HepG2 (cell line): ENCODE results near the gene KIF13A. TPM values are rescaled to one million over a fixed set of nuclear protein-coding genes. Genes with fewer than 3 reads are reported as not detected.

Source experiments
- ADNP ChIP-seq: sonication (generic); formaldehyde crosslinking; IDR thresholded peaks from 2 replicates; pipeline ENCODE4 v1.4.0; 2020; ENCODE audit warnings: missing genetic modification reagents
- DPF2 ChIP-seq: sonication (generic); formaldehyde crosslinking; IDR thresholded peaks from 2 replicates; pipeline ENCODE4 v1.4.0; 2020; ENCODE audit warnings: mild to moderate bottlenecking, low read depth, missing genetic modification reagents, borderline replicate concordance
- ELF4 ChIP-seq: sonication (generic); formaldehyde crosslinking; IDR thresholded peaks from 2 replicates; pipeline ENCODE4 v1.5.0; 2020; ENCODE audit warnings: missing genetic modification reagents, mild to moderate bottlenecking, moderate library complexity, borderline replicate concordance
- KIAA2018 ChIP-seq: sonication (generic); formaldehyde crosslinking; IDR thresholded peaks from 2 replicates; pipeline ENCODE4 v1.5.0; 2020; ENCODE audit warnings: mild to moderate bottlenecking, missing genetic modification reagents, borderline replicate concordance
- MYC ChIP-seq: sonication (generic); formaldehyde crosslinking; IDR thresholded peaks from 2 replicates; pipeline ENCODE4 v1.9.0; 2021; ENCODE audit warnings: missing genetic modification reagents, borderline replicate concordance
- NCOR1 ChIP-seq: fragments of 200-600 bp; sonication (generic); IDR thresholded peaks from 2 replicates; pipeline ENCODE4 v1.7.0; 2017; ENCODE audit warnings: antibody characterized with exemption, low read length, borderline replicate concordance
- SYNCRIP ChIP-seq: fragments of 200-400 bp; formaldehyde crosslinking; IDR thresholded peaks from 2 replicates; pipeline ENCODE4 v1.6.1; 2018; ENCODE audit warnings: mild to moderate bottlenecking, low read depth, low read length; ENCODE audit not compliant: insufficient read depth
- TOE1 ChIP-seq: sonication (generic); formaldehyde crosslinking; IDR thresholded peaks from 2 replicates; pipeline ENCODE4 v1.4.0; 2020; ENCODE audit warnings: mild to moderate bottlenecking, missing genetic modification reagents
- XRCC5 ChIP-seq: fragments of 200-400 bp; formaldehyde crosslinking; optimal IDR thresholded peaks from 2 replicates; pipeline ENCODE3; 2017; ENCODE audit warnings: mild to moderate bottlenecking, low read length
- ZNF256 ChIP-seq: sonication (generic); formaldehyde crosslinking; conservative IDR thresholded peaks from 2 replicates; pipeline ENCODE4 v1.4.0; 2020; ENCODE audit warnings: missing genetic modification reagents
- ZNF737 ChIP-seq: sonication (generic); formaldehyde crosslinking; IDR thresholded peaks from 2 replicates; pipeline ENCODE4 v1.5.0; 2020; ENCODE audit warnings: missing genetic modification reagents, mild to moderate bottlenecking, borderline replicate concordance
- ZNF777 ChIP-seq: sonication (generic); formaldehyde crosslinking; IDR thresholded peaks from 2 replicates; pipeline ENCODE4 v1.4.0; 2020; ENCODE audit warnings: missing genetic modification reagents
- polyA plus RNA-seq, 8 experiments: library from polyadenylated mRNA; depleted of rRNA in 3 of 8; stranded (reverse) in 7 of 8; unstranded in 1 of 8; fragments of >200 nt; fragmentation: Illumina TruSeq in 4 of 8; extraction: Trizol in 4 of 8; gene quantifications; 2 replicates each; pipeline versions ENCODE4 v1.2.1 to v1.2.3, GENCODE V29; 2011 to 2016; ENCODE audit warnings: low read depth in 4 of 8, missing spikeins in 1 of 8, mixed read lengths in 1 of 8; ENCODE audit not compliant: insufficient read depth in 1 of 8
- total RNA-seq, 5 experiments: library from RNA; depleted of rRNA; stranded (reverse); fragments of >200 nt; fragmentation: Illumina TruSeq; extraction: Trizol; gene quantifications; 2 replicates each; pipeline ENCODE4 v1.2.3, GENCODE V29; 2016; ENCODE audit warnings: low read depth in 1 of 5
- TF ChIP-seq, protein P1 (sequence below): sonication (generic); formaldehyde crosslinking; IDR thresholded peaks from 2 replicates; pipeline ENCODE4 v1.8.0; 2022; ENCODE audit warnings: missing genetic modification reagents, mild to moderate bottlenecking, moderate library complexity, borderline replicate concordance
- TF ChIP-seq, protein P2 (sequence below): sonication (generic); formaldehyde crosslinking; IDR thresholded peaks from 2 replicates; pipeline ENCODE4 v1.4.0; 2020; ENCODE audit warnings: missing genetic modification reagents, borderline replicate concordance

KIF13A gene
- total and polyA plus RNA-seq, 2 of the 13 experiments (the other 11 are each of a cell fraction or from before 2014, with no cell fraction given): 21.1 to 37.2 TPM

GRCh38 chr6:17930321-17930993 lies 57.0 kb downstream of the KIF13A start (continued):
- no peak for TF ChIP-seq KIAA2018 (CRISPR knock-in tag)
- TF ChIP-seq MYC (CRISPR knock-in tag): no peak
- TF ChIP-seq, protein P1, sequence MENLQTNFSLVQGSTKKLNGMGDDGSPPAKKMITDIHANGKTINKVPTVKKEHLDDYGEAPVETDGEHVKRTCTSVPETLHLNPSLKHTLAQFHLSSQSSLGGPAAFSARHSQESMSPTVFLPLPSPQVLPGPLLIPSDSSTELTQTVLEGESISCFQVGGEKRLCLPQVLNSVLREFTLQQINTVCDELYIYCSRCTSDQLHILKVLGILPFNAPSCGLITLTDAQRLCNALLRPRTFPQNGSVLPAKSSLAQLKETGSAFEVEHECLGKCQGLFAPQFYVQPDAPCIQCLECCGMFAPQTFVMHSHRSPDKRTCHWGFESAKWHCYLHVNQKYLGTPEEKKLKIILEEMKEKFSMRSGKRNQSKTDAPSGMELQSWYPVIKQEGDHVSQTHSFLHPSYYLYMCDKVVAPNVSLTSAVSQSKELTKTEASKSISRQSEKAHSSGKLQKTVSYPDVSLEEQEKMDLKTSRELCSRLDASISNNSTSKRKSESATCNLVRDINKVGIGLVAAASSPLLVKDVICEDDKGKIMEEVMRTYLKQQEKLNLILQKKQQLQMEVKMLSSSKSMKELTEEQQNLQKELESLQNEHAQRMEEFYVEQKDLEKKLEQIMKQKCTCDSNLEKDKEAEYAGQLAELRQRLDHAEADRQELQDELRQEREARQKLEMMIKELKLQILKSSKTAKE (CRISPR knock-in tag): no peak
- TF ChIP-seq ZNF737: no peak
- TF ChIP-seq ELF4 (CRISPR knock-in tag): no peak
- no peak for TF ChIP-seq NCOR1
- TF ChIP-seq TOE1 (CRISPR knock-in tag): no peak
- no peak for TF ChIP-seq XRCC5
- TF ChIP-seq ZNF777: no peak
- TF ChIP-seq, protein P2, sequence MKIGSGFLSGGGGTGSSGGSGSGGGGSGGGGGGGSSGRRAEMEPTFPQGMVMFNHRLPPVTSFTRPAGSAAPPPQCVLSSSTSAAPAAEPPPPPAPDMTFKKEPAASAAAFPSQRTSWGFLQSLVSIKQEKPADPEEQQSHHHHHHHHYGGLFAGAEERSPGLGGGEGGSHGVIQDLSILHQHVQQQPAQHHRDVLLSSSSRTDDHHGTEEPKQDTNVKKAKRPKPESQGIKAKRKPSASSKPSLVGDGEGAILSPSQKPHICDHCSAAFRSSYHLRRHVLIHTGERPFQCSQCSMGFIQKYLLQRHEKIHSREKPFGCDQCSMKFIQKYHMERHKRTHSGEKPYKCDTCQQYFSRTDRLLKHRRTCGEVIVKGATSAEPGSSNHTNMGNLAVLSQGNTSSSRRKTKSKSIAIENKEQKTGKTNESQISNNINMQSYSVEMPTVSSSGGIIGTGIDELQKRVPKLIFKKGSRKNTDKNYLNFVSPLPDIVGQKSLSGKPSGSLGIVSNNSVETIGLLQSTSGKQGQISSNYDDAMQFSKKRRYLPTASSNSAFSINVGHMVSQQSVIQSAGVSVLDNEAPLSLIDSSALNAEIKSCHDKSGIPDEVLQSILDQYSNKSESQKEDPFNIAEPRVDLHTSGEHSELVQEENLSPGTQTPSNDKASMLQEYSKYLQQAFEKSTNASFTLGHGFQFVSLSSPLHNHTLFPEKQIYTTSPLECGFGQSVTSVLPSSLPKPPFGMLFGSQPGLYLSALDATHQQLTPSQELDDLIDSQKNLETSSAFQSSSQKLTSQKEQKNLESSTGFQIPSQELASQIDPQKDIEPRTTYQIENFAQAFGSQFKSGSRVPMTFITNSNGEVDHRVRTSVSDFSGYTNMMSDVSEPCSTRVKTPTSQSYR: no peak
- no peak for TF ChIP-seq ZNF256 (CRISPR knock-in tag)
- no peak for TF ChIP-seq SYNCRIP
- TF ChIP-seq ADNP (CRISPR knock-in tag): no peak
- TF ChIP-seq DPF2 (CRISPR knock-in tag): peak; percentile 64; the same call in 1 of the 2 replicates
